ENCODE results near the gene TFAP2A. TPM values are rescaled to one million over a fixed set of nuclear protein-coding genes. Genes with fewer than 3 reads are reported as not detected.

The TFAP2A gene
- total RNA-seq, 1 experiment from 2014 or later = 24.3 TPM

- DNase-seq (ENCODE audit: low read depth, low spot score) = peak; percentile 90
- peak overlapping the region; percentile 69 for H3K4me2 ChIP-seq (ENCODE audit: low read length)
- ATAC-seq = peak; percentile 96
- peaks cover 16 to 49% of the 10 kb centered on the region in 2 experiments for H3K4me1 ChIP-seq (ENCODE audit: control insufficient read depth in 1 of 2, insufficient read depth in 2 of 2, low read length in 2 of 2)
- no peaks in the 10 kb centered on the region for H3K36me3 ChIP-seq (ENCODE audit: control insufficient read depth in 1 of 2, insufficient read depth in 2 of 2, low read length in 2 of 2)
- POLR2A ChIA-PET = interaction anchor here (1.6 kb wide), 1 partner anchor 11 kb away, joined by 7 read pairs; no protein-coding TSS in a partner anchor
- H2AFZ ChIP-seq (ENCODE audit: low read depth, low read length, poor library complexity, severe bottlenecking) = peak overlapping the region; percentile 6
- RAD21 ChIA-PET (ENCODE audit: low non-redundant PET in 1 of 2, low total read pairs in 2 of 2, uncharacterized antibody in 2 of 2, unreplicated experiment in 2 of 2) = no interaction called here
- H3K79me2 ChIP-seq (ENCODE audit: insufficient read depth, low read length) = no peaks in the 10 kb centered on the region
- no peaks in the 10 kb centered on the region for H4K20me1 ChIP-seq (ENCODE audit: insufficient read depth)
- peak overlapping the region in 1 of 2 experiments; percentile 34; a peak in 3 of 4 replicates for H3K4me3 ChIP-seq (replicated peaks in 1 of 2; ENCODE audit: low read depth in 1 of 2, low read length in 2 of 2)
- no peaks in the 10 kb centered on the region for H3K9me3 ChIP-seq (ENCODE audit: control insufficient read depth in 1 of 2, insufficient read depth in 1 of 2, low read depth in 1 of 2, low read length in 2 of 2)
- H3K27me3 ChIP-seq (ENCODE audit: insufficient read depth, low read length) = no peaks in the 10 kb centered on the region
- no peaks in the 10 kb centered on the region for H3K9me2 ChIP-seq (ENCODE audit: insufficient read depth)
- TSS peak; percentile 96 for BruUV-seq (replicated peaks)
- intact Hi-C loops (cut with micrococcal nuclease) = no loop called here
- CTCF ChIA-PET = interaction anchor here (0.8 kb wide), 1 partner anchor 13 kb away, joined by 6 read pairs; no protein-coding TSS in a partner anchor
- H3K9ac ChIP-seq (ENCODE audit: low read length) = peak overlapping the region; percentile 53
- peak overlapping the region; percentile 41; the same call in 1 of the 2 replicates for H3K27ac ChIP-seq (ENCODE audit: low read depth, low read length)
- TF ChIP-seq SIN3A (IDR thresholded peaks at IDR 0.05; ENCODE audit: low read depth) = peak; percentile 59; the same call in 1 of the 2 replicates
- peak; percentile 48; the same call in 1 of the 2 replicates for TF ChIP-seq FOSL1 (IDR thresholded peaks at IDR 0.05; ENCODE audit: low read depth)
- TF ChIP-seq JUND (IDR thresholded peaks at IDR 0.05) = peak; percentile 68
- TF ChIP-seq EGR1 (IDR thresholded peaks at IDR 0.05; ENCODE audit: low read depth) = peak; percentile 97
- peak; percentile 94 for TF ChIP-seq MAX (IDR thresholded peaks at IDR 0.05)
- TF ChIP-seq SP1 (IDR thresholded peaks at IDR 0.05; ENCODE audit: low read depth) = peak; percentile 90
- TF ChIP-seq ZNF274 (IDR thresholded peaks at IDR 0.05; ENCODE audit: low read depth, low read length) = no peak
- TF ChIP-seq REST (IDR thresholded peaks at IDR 0.05; ENCODE audit: low read depth) = no peak
- TF ChIP-seq ELF1 (IDR thresholded peaks at IDR 0.05; ENCODE audit: borderline replicate concordance, low read depth) = no peak
- TF ChIP-seq CBX3 (IDR thresholded peaks at IDR 0.05; ENCODE audit: low read depth) = peak; percentile 92
- TF ChIP-seq RAD21 (IDR thresholded peaks at IDR 0.05; ENCODE audit: low read depth) = no peak
- TF ChIP-seq CTCF (IDR thresholded peaks at IDR 0.05 in 2 of 3, conservative IDR thresholded peaks at IDR 0.05 in 1 of 3; ENCODE audit: borderline replicate concordance in 1 of 3, insufficient read depth in 1 of 3, low read depth in 2 of 3, low read length in 2 of 3) = no peak
- TF ChIP-seq TCF7L2 (IDR thresholded peaks at IDR 0.05; ENCODE audit: borderline replicate concordance, extremely low read depth, insufficient read depth, insufficient read length) = peak; percentile 23
- TF ChIP-seq EZH2phosphoT487 (IDR thresholded peaks at IDR 0.05; ENCODE audit: borderline replicate concordance) = no peak
- TF ChIP-seq ZBTB33 (IDR thresholded peaks at IDR 0.05; ENCODE audit: extremely low read depth, insufficient replicate concordance, low read length) = peak; percentile 60
- TF ChIP-seq CEBPB (IDR thresholded peaks at IDR 0.05; ENCODE audit: low read depth) = peak; percentile 97
- peak; percentile 41; the same call in 1 of the 2 replicates for TF ChIP-seq SRF (IDR thresholded peaks at IDR 0.05; ENCODE audit: low read depth)
- TF ChIP-seq ATF3 (IDR thresholded peaks at IDR 0.05) = peak; percentile 87
- TF ChIP-seq POLR2AphosphoS5 (IDR thresholded peaks at IDR 0.05; ENCODE audit: low read depth, low read length) = peak; percentile 76
Measured at GRCh38 chr6:10451828-10452509, 37.1 kb upstream of the TFAP2A start.
